A549 (cell line): ENCODE data around the gene FNIP1. TPM values are rescaled to one million over a fixed set of nuclear protein-coding genes. Genes with fewer than 3 reads are reported as not detected.
"Not testable (repeated sequence)": the region's sequence is repeated elsewhere in the genome, so short reads cannot be mapped to it uniquely, and the experiment has no call there.

Experiments
- ATAC-seq, 2 experiments: fragments of 200-7000 bp in 1 of 2; fragments of >200 bp in 1 of 2; cut with Nextera tagmentation in 1 of 2; cut with Tn5 transposase in 1 of 2; 3 replicates each; pipeline versions ENCODE4 v1.8.0 to v1.9.1; 2018 to 2020; ENCODE audit warnings: mild to moderate bottlenecking in 1 of 2, moderate library complexity in 1 of 2
- CTCF ChIA-PET: fragments of 300-600 bp; sonication (Branson Sonifier 250); formaldehyde crosslinking; extraction: SDS; loops from one replicate; lab custom pipeline; 2021; ENCODE audit warnings: antibody characterized with exemption, inconsistent platforms; lab: Yijun Ruan, JAX
- POLR2A ChIA-PET: fragments of 350-600 bp; formaldehyde crosslinking; extraction: SDS; loops from one replicate; lab custom pipeline; 2021; ENCODE audit warnings: antibody characterized with exemption, inconsistent platforms; lab: Yijun Ruan, JAX
- DNase-seq, 2 experiments: peaks; one replicate each; pipeline versions ENCODE4 v3.0.0 to v3.0.0-alpha.2; 2011 to 2016; ENCODE audit warnings: low read depth in 1 of 2, low spot score in 1 of 2
- FAIRE-seq: peaks from 2 replicates; lab custom pipeline; 2011; peaks lifted over from hg19 to GRCh38; lab: Jason Lieb, UNC
- H3K27ac ChIP-seq, 2 experiments: fragments of >200 bp; sonication (Bioruptor Twin); formaldehyde crosslinking; 3 replicates each; pipeline ENCODE4 v1.5.1; 2016 to 2017
- H3K4me1 ChIP-seq: fragments of >200 bp; sonication (Bioruptor Twin); formaldehyde crosslinking; 3 replicates; pipeline ENCODE4 v1.6.1; 2016
- H3K4me2 ChIP-seq: fragments of >200 bp; sonication (Bioruptor Twin); formaldehyde crosslinking; 3 replicates; pipeline ENCODE4 v1.6.1; 2016
- H3K4me3 ChIP-seq: fragments of >200 bp; sonication (Bioruptor Twin); formaldehyde crosslinking; 3 replicates; pipeline ENCODE4 v1.5.1; 2016
- H3K9me3 ChIP-seq: fragments of >200 bp; sonication (Bioruptor Twin); formaldehyde crosslinking; 3 replicates; pipeline ENCODE4 v1.6.1; 2016
- CBX2 ChIP-seq: fragments of 200-600 bp; sonication (generic); IDR thresholded peaks from 2 replicates; pipeline ENCODE4 v1.6.1; 2016; ENCODE audit warnings: low read depth, mild to moderate bottlenecking, borderline replicate concordance
- FOSL2 ChIP-seq, 2 experiments: fragments of 450-650 bp in 1 of 2; fragments of >200 bp in 1 of 2; sonication (Bioruptor Twin) in 1 of 2; formaldehyde crosslinking; IDR thresholded peaks; 2 replicates each; pipeline versions ENCODE4 v1.5.0 to v1.6.1; 2016 to 2020; ENCODE audit warnings: mild to moderate bottlenecking in 1 of 2, moderate library complexity in 1 of 2
- HDAC2 ChIP-seq: fragments of 200-600 bp; sonication (generic); IDR thresholded peaks from 2 replicates; pipeline ENCODE4 v1.6.1; 2016
- JUNB ChIP-seq: fragments of >200 bp; sonication (Bioruptor Twin); formaldehyde crosslinking; IDR thresholded peaks from 2 replicates; pipeline ENCODE4 v1.6.1; 2016
- KDM5A ChIP-seq: fragments of 200-600 bp; sonication (generic); IDR thresholded peaks from 2 replicates; pipeline ENCODE4 v1.6.1; 2016; ENCODE audit warnings: antibody characterized with exemption, mild to moderate bottlenecking
- MAX ChIP-seq: IDR thresholded peaks from 2 replicates; pipeline ENCODE4 v1.6.1; 2012
- MYC ChIP-seq: IDR thresholded peaks from 2 replicates; pipeline ENCODE4 v1.6.1; 2012; ENCODE audit warnings: mild to moderate bottlenecking, inconsistent platforms, low read length, improper control_type of control experiment, borderline replicate concordance
- PBX3 ChIP-seq: IDR thresholded peaks from 2 replicates; pipeline ENCODE4 v1.6.1; 2012
- POLR2AphosphoS2 ChIP-seq: conservative IDR thresholded peaks from 2 replicates; pipeline ENCODE4 v1.6.1; 2012; ENCODE audit warnings: low read length, improper control_type of control experiment, inconsistent platforms
- RCOR1 ChIP-seq: fragments of 150-350 bp; IDR thresholded peaks from 2 replicates; pipeline ENCODE4 v1.6.1; 2014; ENCODE audit warnings: antibody characterized with exemption, low read length, low read depth
- TFCP2L1 ChIP-seq: fragments of 250-450 bp; sonication (Bioruptor Pico); IDR thresholded peaks from 2 replicates; pipeline ENCODE4 v1.5.0; 2021; ENCODE audit warnings: mild to moderate bottlenecking
- WGBS: methylation state at CpG from one replicate; pipeline ENCODE4 v1.1.6; 2017; ENCODE audit errors: missing lambda C conversion rate; 5-methylcytosine and 5-hydroxymethylcytosine counted together
- polyA plus RNA-seq, 4 experiments: library from polyadenylated mRNA; depleted of rRNA in 3 of 4; stranded (reverse); fragments of >200 nt; fragmentation: RNase III in 1 of 4; extraction: RNeasy Plus Mini Kit Qiagen cat#74134 plus additional on column Dnase treatment in 1 of 4; gene quantifications; 2 replicates in 3 of 4; 3 replicates in 1 of 4; pipeline ENCODE4 v1.2.3, GENCODE V29; 2011 to 2017
- TF ChIP-seq, protein P1 (sequence below): fragments of 250-450 bp; sonication (Bioruptor Pico); IDR thresholded peaks from 2 replicates; pipeline ENCODE4 v1.5.0; 2020; ENCODE audit warnings: low read depth, mild to moderate bottlenecking, moderate library complexity

The FNIP1 gene
- polyA plus RNA-seq, 2 of the 4 experiments (the other 2 are of a cell fraction), result 7.5 to 9.6 TPM

- Histone ChIP-seq H3K27ac (no peak overlapping the region), H3K4me2 (no peak overlapping the region), H3K4me1 (no peaks in the 10 kb centered on the region), H3K9me3 (no peaks in the 10 kb centered on the region), H3K4me3 (no peak overlapping the region)
- ChIA-PET CTCF (interaction anchor here (0.9 kb wide), 1 partner anchor 414 kb away, joined by 3 read pairs; no protein-coding TSS in a partner anchor), POLR2A (no interaction called here)
- FAIRE-seq (no peak), DNase-seq (no peak), ATAC-seq (no peak)
- WGBS, result 98% methylated on average over 2 of the region's 2 CpGs
- TF ChIP-seq MYC (no peak), RCOR1 (no peak), CBX2 (no peak), MAX (no peak), POLR2AphosphoS2 (no peak), HDAC2 (no peak), TFCP2L1 (CRISPR knock-in tag) (no peak), JUNB (no peak), PBX3 (no peak), KDM5A (no peak), FOSL2 (IDR thresholded peaks at IDR 0.05) (no peak), FOSL2 (CRISPR knock-in tag; IDR thresholded peaks at IDR 0.05) (no peak)
- TF ChIP-seq, protein P1, sequence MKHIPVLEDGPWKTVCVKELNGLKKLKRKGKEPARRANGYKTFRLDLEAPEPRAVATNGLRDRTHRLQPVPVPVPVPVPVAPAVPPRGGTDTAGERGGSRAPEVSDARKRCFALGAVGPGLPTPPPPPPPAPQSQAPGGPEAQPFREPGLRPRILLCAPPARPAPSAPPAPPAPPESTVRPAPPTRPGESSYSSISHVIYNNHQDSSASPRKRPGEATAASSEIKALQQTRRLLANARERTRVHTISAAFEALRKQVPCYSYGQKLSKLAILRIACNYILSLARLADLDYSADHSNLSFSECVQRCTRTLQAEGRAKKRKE, result no peak
These were observed 202.9 kb downstream of the FNIP1 start for GRCh38 chr5:131593921-131594320.

GRCh38 chr5:131593436-131593835 is 203.4 kb downstream of the FNIP1 start:
- H3K4me2 ChIP-seq, ATAC-seq, H3K4me1 ChIP-seq, H3K9me3 ChIP-seq, DNase-seq, H3K4me3 ChIP-seq, H3K27ac ChIP-seq, FAIRE-seq, POLR2A ChIA-PET: not testable (repeated sequence)
- 96% methylated on average over 2 of the region's 2 CpGs for WGBS
- CTCF ChIA-PET, result interaction anchor here (0.9 to 6.9 kb wide), 2 partner anchors 415 kb away, joined by 3 to 156 read pairs; partner anchors contain the start of gene ACSL6

Other genes with a start within 250 kb of the FNIP1 start
- 14.1 and 15.2 TPM in 2 replicates for gene RAPGEF6, start 161.8 kb downstream of the FNIP1 start, polyA plus RNA-seq (2011; rRNA removed)
- gene RAPGEF6, start 161.8 kb downstream of the FNIP1 start, polyA plus RNA-seq (2017; fragmentation: RNase III; extraction: RNeasy Plus Mini Kit Qiagen cat#74134 plus additional on column Dnase treatment), result 5.9 to 6.4 TPM (median 5.9 TPM) in 3 replicates
- gene MEIKIN, start 148.6 kb upstream of the FNIP1 start, polyA plus RNA-seq (2011; rRNA removed), result not detected in 2 replicates
- not detected in 3 replicates for gene MEIKIN, start 148.6 kb upstream of the FNIP1 start, polyA plus RNA-seq (2017; fragmentation: RNase III; extraction: RNeasy Plus Mini Kit Qiagen cat#74134 plus additional on column Dnase treatment)
- 0.05 and 0.09 TPM in 2 replicates for gene ACSL6, start 214.6 kb upstream of the FNIP1 start, polyA plus RNA-seq (2011; rRNA removed)
- 0.05 to 0.07 TPM (median 0.06 TPM) in 3 replicates for gene ACSL6, start 214.6 kb upstream of the FNIP1 start, polyA plus RNA-seq (2017; fragmentation: RNase III; extraction: RNeasy Plus Mini Kit Qiagen cat#74134 plus additional on column Dnase treatment)